K562 (cell line): ENCODE measurements around the gene MYO1D. TPM values are rescaled to one million over a fixed set of nuclear protein-coding genes. Genes with fewer than 3 reads are reported as not detected.

Experiments
- ARID3B ChIP-seq: fragments of 250-450 bp; sonication (Bioruptor Pico); IDR thresholded peaks from 2 replicates; pipeline ENCODE4 v1.4.0; 2020; ENCODE audit warnings: borderline replicate concordance
- FOXA3 ChIP-seq, 2 experiments: fragments of 450-650 bp in 1 of 2; sonication (generic) in 1 of 2; formaldehyde crosslinking; IDR thresholded peaks in 1 of 2; conservative IDR thresholded peaks in 1 of 2; 2 replicates each; pipeline versions ENCODE4 v1.4.0 to v1.8.0; 2020 to 2022; ENCODE audit warnings: mild to moderate bottlenecking in 2 of 2, missing genetic modification reagents in 1 of 2
- HOMEZ ChIP-seq: fragments of 250-450 bp; sonication (Bioruptor Pico); IDR thresholded peaks from 2 replicates; pipeline ENCODE4 v1.4.0; 2020; ENCODE audit warnings: mild to moderate bottlenecking, moderate library complexity
- KLF16 ChIP-seq: IDR thresholded peaks from 2 replicates; pipeline ENCODE4 v1.6.1; 2016; ENCODE audit warnings: antibody characterized with exemption
- MNT ChIP-seq, 2 experiments: fragments of 450-650 bp; conservative IDR thresholded peaks; 2 replicates each; pipeline ENCODE4 v1.6.1; 2017; ENCODE audit warnings: mild to moderate bottlenecking in 2 of 2, moderate library complexity in 2 of 2
- PHB2 ChIP-seq: fragments of 450-650 bp; IDR thresholded peaks from 2 replicates; pipeline ENCODE4 v1.6.1; 2017; ENCODE audit warnings: low read depth
- RBM34 ChIP-seq: fragments of 200-400 bp; formaldehyde crosslinking; IDR thresholded peaks from 2 replicates; pipeline ENCODE4 v1.6.1; 2018; ENCODE audit warnings: low read length, borderline replicate concordance; ENCODE audit not compliant: insufficient read depth
- SREBF1 ChIP-seq: fragments of 150-350 bp; IDR thresholded peaks from 2 replicates; pipeline ENCODE4 v1.6.1; 2014; ENCODE audit warnings: antibody characterized with exemption, low read depth, low read length, borderline replicate concordance
- ZBTB40 ChIP-seq, 2 experiments: fragments of 450-650 bp in 1 of 2; sonication (generic) in 1 of 2; formaldehyde crosslinking in 1 of 2; IDR thresholded peaks; 2 replicates each; pipeline versions ENCODE4 v1.7.1 to v1.9.0; 2016 to 2022; ENCODE audit warnings: inconsistent platforms in 1 of 2, mild to moderate bottlenecking in 1 of 2, missing genetic modification reagents in 1 of 2
- ZNF311 ChIP-seq: fragments of 250-450 bp; sonication (Bioruptor Pico); IDR thresholded peaks from 2 replicates; pipeline ENCODE4 v1.4.0; 2020; ENCODE audit warnings: mild to moderate bottlenecking, moderate library complexity
- polyA plus RNA-seq, 8 experiments: library from polyadenylated mRNA; depleted of rRNA in 4 of 8; stranded (reverse) in 5 of 8; unstranded in 3 of 8; fragments of >200 nt; fragmentation: Nextera tagmentation in 2 of 8; fragmentation: Illumina TruSeq in 1 of 8; extraction: Ambion mirVana in 2 of 8; extraction: Trizol in 1 of 8; gene quantifications; 2 replicates each; pipeline versions ENCODE4 v1.2.1 to v1.2.3, GENCODE V29; 2011 to 2014; ENCODE audit warnings: inconsistent platforms in 1 of 8, missing spikeins in 1 of 8
- total RNA-seq, 7 experiments: library from RNA; depleted of rRNA in 6 of 7; stranded (reverse); fragments of >200 nt in 6 of 7; fragmentation: Illumina TruSeq in 2 of 7; extraction: Trizol in 2 of 7; gene quantifications; 2 replicates each; pipeline versions ENCODE4 v1.2.1 to v1.2.3, GENCODE V29; 2011 to 2021; ENCODE audit warnings: low replicate concordance in 1 of 7

MYO1D gene
- total and polyA plus RNA-seq, 9 of the 15 experiments (the other 6 are each of a cell fraction or from before 2014, with no cell fraction given) = 2.1 to 71.2 (median 45.4) TPM

- TF ChIP-seq FOXA3 (CRISPR knock-in tag; conservative IDR thresholded peaks at IDR 0.05 in 1 of 2, IDR thresholded peaks at IDR 0.05 in 1 of 2) (peak in 1 of 2 experiments; percentile 51; a peak in 2 of 4 replicates), ZNF311 (CRISPR knock-in tag) (no peak), SREBF1 (no peak), MNT (conservative IDR thresholded peaks at IDR 0.05) (peak in 1 of 2 experiments; percentile 66; a peak in 1 of 4 replicates), RBM34 (0 out of 2 replicates have a peak, but pooled peaks have one; percentile 28), ZBTB40 (IDR thresholded peaks at IDR 0.05) (peak; percentile 50), ZBTB40 (CRISPR knock-in tag; IDR thresholded peaks at IDR 0.05) (no peak), PHB2 (peak; percentile 74), HOMEZ (CRISPR knock-in tag) (no peak), KLF16 (peak; percentile 87), ARID3B (CRISPR knock-in tag) (no peak)
These were observed 57.9 kb downstream of the MYO1D start (continued) for GRCh38 chr17:32819035-32819434.
